DOHH2 (cell line): Measurements from ENCODE around the gene MYO1A.

ENCODE experiments used
- H3F3A ChIP-seq: fragments of 200-600 bp; sonication (generic), shearing (Covaris generic); 2 replicates; pipeline ENCODE4 v1.6.0; 2016; ENCODE audit warnings: antibody characterized with exemption, mild to moderate bottlenecking; ENCODE audit not compliant: control insufficient read depth, insufficient read depth
- H3K27ac ChIP-seq: fragments of 200-600 bp; sonication (generic); 2 replicates; pipeline ENCODE4 v1.5.1; 2014; ENCODE audit warnings: low read depth, mild to moderate bottlenecking, low read length, moderate library complexity
- H3K27me3 ChIP-seq: fragments of 200-600 bp; sonication (generic); 2 replicates; pipeline ENCODE4 v1.6.1; 2014; ENCODE audit warnings: mild to moderate bottlenecking, low read length, mixed read lengths; ENCODE audit not compliant: control insufficient read depth
- H3K36me3 ChIP-seq: fragments of 200-600 bp; sonication (generic); 2 replicates; pipeline ENCODE4 v1.6.1; 2014; ENCODE audit warnings: mild to moderate bottlenecking, low read length, moderate library complexity, mixed read lengths; ENCODE audit not compliant: control insufficient read depth
- H3K4me1 ChIP-seq: fragments of 200-600 bp; sonication (generic); 2 replicates; pipeline ENCODE4 v1.6.1; 2014; ENCODE audit warnings: mild to moderate bottlenecking, low read length, mixed read lengths; ENCODE audit not compliant: control insufficient read depth
- H3K4me2 ChIP-seq: fragments of 200-600 bp; sonication (generic); 2 replicates; pipeline ENCODE4 v1.6.0; 2014; ENCODE audit warnings: mild to moderate bottlenecking, low read length, moderate library complexity
- H3K4me3 ChIP-seq: fragments of 200-600 bp; sonication (generic); 2 replicates; pipeline ENCODE4 v1.5.1; 2014; ENCODE audit warnings: mild to moderate bottlenecking, low read length, mixed read lengths
- H3K79me2 ChIP-seq: fragments of 200-600 bp; sonication (generic); 2 replicates; pipeline ENCODE4 v1.6.1; 2014; ENCODE audit warnings: mild to moderate bottlenecking, low read length, mixed read lengths; ENCODE audit not compliant: control insufficient read depth
- H3K9me2 ChIP-seq: fragments of 200-600 bp; sonication (generic); replicated peaks from 2 replicates; pipeline ENCODE4 v1.6.1; 2014; ENCODE audit warnings: mild to moderate bottlenecking, low read length, mixed read lengths; ENCODE audit not compliant: control insufficient read depth
- H3K9me3 ChIP-seq: fragments of 200-600 bp; sonication (generic); 2 replicates; pipeline ENCODE4 v1.6.1; 2014; ENCODE audit warnings: antibody characterized with exemption, low read length, mixed read lengths; ENCODE audit not compliant: control insufficient read depth, insufficient read depth
- H4K20me1 ChIP-seq: fragments of 200-600 bp; sonication (generic); 2 replicates; pipeline ENCODE4 v1.6.0; 2014; ENCODE audit warnings: low read depth, mild to moderate bottlenecking, antibody characterized with exemption, low read length, moderate library complexity; ENCODE audit not compliant: control insufficient read depth, insufficient read depth
- CTCF ChIP-seq: fragments of 200-600 bp; sonication (generic); IDR thresholded peaks from one replicate; pipeline ENCODE4 v1.5.1; 2014; ENCODE audit warnings: antibody characterized with exemption, mild to moderate bottlenecking, low read depth, low read length; ENCODE audit not compliant: poor library complexity, severe bottlenecking
- EZH2phosphoT487 ChIP-seq: fragments of 200-600 bp; sonication (generic); IDR thresholded peaks from 2 replicates; pipeline ENCODE4 v1.6.1; 2017; ENCODE audit warnings: borderline replicate concordance, mild to moderate bottlenecking, antibody characterized with exemption, low read length, moderate library complexity, mixed read lengths

The MYO1A gene

GRCh38 chr12:56979628-56980027, 70.3 kb downstream of the MYO1A start:
- Histone ChIP-seq H4K20me1 (no peaks in the 10 kb centered on the region), H3K4me2 (no peak overlapping the region)

More at GRCh38 chr12:56979628-56980027, 70.3 kb downstream of the MYO1A start:
- no peaks in the 10 kb centered on the region for H3K36me3 ChIP-seq
- TF ChIP-seq EZH2phosphoT487, result no peak
- no peak for TF ChIP-seq CTCF
- no peak overlapping the region for H3K4me3 ChIP-seq
- H3K27me3 ChIP-seq, result no peaks in the 10 kb centered on the region
- no peak overlapping the region for H3K27ac ChIP-seq
- H3K9me3 ChIP-seq, result no peaks in the 10 kb centered on the region
- H3K79me2 ChIP-seq, result no peaks in the 10 kb centered on the region
- H3F3A ChIP-seq, result no peaks in the 10 kb centered on the region
- no peaks in the 10 kb centered on the region for H3K9me2 ChIP-seq
- H3K4me1 ChIP-seq, result no peaks in the 10 kb centered on the region
